SHP77 (cell line): Measurements from ENCODE around the gene RASL10A.

Source experiments
- DNase-seq, 2 experiments: peaks; one replicate each; lab custom pipeline; 2025; lab: John Stamatoyannopoulos, UW

The RASL10A gene

DNA sequence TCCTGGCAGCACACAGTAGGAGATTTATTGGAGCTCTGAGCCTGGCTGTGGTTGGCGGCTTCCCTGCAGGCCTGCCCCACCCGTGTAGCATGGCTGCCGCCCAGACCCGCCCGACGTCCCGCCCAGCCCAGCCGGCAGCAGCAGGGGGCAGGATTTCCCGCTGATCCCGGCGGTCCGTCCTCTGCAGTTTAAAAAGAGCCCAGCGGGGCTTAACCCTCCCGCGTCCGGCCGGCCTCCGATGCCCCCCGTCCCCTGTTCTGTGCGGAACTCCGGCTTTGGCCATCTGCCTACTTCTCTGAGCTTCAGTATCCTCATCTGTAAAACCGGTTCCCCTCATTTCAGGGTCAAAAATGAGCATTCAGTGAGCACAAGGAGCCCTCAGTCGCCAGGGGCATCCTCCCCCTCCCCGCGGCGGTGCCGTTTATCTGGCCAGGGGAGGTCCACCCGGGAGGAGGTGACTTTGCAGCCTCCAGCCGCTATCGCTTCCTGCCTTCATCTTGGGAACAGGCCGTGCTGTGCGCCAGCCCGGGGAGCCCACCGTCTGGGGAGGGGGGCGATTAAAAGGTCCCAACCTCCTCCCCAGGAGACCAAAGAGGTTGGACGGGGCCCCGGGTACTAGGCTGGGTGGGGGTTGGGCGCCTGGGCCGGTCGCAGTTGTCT lies 9.2 kb downstream of the RASL10A start, which contains the start of gene GAS2L1:
Gene GAS2L1 (plus strand): TSS at position 476 of the 660 bp plus-strand sequence. CDS start 1,456 bp downstream, outside the sequence.
- DNase-seq: peak; percentile 64 to 76

GRCh38 chr22:29305836-29306174 lies 9.7 kb downstream of the RASL10A start:
- DNase-seq: no peak

DNA sequence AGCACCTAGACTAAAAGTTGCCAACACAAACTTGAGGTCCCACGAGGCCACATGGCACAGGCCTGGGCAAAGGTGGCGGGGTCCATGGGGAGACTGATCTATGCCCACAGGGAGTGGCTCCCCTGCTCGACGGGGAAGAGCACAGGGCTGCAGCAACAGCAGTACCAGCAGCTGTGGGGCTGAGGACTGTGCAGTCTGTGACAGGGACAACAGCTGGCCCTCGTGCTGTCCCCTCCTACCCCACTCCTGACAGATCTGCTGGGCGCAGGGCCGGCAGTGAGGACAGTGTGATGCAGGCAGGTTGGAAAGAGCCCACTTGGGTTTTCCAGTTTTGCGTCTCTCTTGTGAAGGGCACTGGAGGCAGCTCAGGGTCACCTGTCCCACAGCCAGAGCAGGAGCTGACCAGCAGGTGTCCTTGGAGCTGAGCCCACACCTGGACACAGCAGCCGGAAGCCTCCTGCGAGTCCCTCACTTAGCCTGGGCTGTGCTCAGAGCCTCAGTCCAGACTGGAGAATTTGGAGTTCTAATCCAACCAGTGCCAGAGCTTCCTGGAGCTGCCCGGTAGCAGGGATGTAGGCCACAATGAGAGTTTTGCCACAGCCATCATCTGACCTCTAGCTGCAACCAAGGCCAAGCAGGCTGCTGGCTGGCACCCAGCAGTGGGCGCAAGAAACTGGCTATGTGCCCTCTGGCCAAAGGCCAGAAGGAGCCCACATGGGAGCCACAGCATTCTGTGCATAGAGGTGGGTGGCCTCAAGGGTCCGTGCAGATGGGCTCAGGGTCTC lies 12.6 kb downstream of the RASL10A start:
- no peak for DNase-seq

- DNase-seq: no peak
Observed at GRCh38 chr22:29302402-29302680, 13.2 kb downstream of the RASL10A start.

DNA sequence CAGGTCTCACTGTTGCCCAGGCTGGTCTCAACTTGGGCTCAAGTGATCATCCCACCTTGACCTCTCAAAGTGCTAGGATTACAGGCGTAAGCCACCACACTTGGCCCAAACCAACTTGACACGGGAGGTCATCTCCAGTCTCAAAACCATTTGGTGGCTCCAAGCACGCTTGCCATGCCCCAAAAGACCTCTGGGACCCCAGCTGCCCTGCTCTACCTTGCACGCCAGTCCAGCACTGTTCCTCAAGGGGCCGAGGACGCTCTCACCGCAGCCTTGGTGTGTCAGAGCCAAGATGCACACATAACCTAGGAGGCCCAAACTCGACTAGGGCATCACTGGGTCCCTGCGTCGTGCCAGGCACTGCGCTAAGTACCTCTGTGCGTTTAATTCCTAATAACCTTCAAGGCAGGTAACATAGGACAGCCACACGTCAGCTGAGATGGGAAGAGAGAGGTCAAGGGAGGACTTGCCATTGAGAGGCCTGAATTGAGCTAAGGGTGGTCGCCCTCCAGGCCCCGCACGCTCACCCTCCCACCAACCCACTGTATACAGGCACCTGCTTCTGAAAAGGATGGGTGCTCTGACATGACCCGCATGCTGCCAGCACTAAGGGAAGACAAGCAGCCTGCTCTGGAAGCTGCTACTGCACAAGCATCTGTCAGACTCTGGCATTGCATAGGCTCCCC lies 13.6 kb downstream of the RASL10A start:
- no peak for DNase-seq

- no peak for DNase-seq
Observed at GRCh38 chr22:29300807-29301601, 14.5 kb downstream of the RASL10A start.

- DNase-seq: no peak
Observed at GRCh38 chr22:29300467-29300806, 15.1 kb downstream of the RASL10A start.

- no peak for DNase-seq
Observed at GRCh38 chr22:29299136-29299900, 16.2 kb downstream of the RASL10A start.

DNA sequence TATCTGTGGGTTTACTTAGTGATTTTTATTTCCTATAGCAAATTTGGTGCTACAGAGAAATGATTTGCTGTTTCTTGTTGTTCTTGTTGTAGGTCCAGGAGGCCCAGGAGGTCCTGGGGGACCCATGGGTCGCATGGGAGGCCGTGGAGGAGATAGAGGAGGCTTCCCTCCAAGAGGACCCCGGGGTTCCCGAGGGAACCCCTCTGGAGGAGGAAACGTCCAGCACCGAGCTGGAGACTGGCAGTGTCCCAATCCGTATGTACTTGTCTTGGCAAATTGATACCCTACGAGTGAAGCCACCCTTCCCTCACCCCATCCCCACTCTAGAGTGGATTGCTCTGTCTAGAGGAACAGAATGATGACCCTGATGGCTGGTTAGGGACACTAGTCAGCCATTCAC lies 16.9 kb downstream of the RASL10A start:
- DNase-seq: no peak

DNA sequence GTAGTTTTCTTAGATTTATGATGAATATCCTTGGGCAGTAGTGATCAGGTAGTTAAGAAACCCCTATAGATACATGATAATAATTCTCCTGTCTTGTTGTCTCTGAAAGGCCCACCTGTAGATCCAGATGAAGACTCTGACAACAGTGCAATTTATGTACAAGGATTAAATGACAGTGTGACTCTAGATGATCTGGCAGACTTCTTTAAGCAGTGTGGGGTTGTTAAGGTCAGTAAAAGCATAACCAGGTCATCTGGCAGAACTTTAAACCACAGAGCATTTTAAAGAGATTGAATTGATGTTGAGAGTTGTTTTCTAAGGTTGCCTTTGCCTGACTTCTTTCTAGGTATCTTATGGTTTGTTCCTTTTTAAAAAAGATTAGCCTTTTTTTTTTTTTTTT lies 23.1 kb downstream of the RASL10A start:
- no peak for DNase-seq

GRCh38 chr22:29291215-29291614 lies 24.3 kb downstream of the RASL10A start:
- DNase-seq: no peak

- no peak for DNase-seq
Observed at GRCh38 chr22:29290061-29290460, 25.4 kb downstream of the RASL10A start.

DNA sequence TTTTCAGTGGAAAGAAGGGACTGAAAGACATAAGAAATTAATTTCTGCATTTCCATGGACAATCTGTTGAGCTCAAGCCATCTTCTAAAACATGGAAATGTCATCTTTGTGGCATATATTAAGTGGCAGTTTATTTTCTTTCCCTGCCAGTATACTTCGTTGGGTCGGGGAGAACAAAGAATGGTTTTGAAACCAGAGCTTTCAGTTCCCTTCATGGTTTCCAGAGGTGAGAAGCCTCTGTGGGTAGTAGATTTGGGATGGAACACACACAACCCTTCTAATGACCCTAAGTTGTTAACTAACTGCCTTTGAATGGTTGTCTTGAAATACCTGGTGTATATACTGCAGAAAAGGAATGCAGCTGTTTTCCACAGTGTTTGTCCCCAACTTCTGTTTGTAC lies 26.7 kb downstream of the RASL10A start:
- no peak for DNase-seq

DNA sequence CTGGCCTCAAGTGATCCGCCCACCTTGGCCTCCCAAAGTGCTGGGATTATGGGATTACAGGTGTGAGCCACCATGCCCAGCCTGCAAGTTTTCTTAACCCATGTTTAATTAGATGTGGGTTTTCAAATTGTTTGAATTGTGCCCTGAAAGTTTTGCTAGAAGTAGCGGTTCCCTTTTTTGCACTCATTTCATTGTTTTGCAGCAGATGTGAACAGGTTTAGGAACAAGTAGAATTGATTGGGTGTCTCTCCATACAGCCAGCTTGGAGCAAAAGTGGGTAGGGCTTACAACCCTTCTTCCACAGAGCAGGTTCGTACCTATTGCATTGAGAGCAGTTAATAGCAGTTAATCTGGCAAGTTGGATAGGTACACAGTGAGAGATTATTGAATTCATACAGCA lies 31.3 kb downstream of the RASL10A start:
- DNase-seq: no peak

DNA sequence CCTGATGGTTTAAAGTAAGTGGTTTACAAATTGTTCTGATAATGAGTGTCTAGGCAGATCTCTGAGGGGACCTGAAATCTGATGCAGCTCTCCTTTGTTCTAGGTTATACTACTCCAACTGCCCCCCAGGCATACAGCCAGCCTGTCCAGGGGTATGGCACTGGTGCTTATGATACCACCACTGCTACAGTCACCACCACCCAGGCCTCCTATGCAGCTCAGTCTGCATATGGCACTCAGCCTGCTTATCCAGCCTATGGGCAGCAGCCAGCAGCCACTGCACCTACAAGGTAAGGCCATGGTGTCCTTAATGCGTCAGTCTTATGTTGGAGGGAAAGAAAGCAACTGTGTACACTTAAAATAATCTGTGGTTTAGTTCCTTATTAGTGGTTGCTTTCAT lies 37.6 kb downstream of the RASL10A start:
- no peak for DNase-seq

DNA sequence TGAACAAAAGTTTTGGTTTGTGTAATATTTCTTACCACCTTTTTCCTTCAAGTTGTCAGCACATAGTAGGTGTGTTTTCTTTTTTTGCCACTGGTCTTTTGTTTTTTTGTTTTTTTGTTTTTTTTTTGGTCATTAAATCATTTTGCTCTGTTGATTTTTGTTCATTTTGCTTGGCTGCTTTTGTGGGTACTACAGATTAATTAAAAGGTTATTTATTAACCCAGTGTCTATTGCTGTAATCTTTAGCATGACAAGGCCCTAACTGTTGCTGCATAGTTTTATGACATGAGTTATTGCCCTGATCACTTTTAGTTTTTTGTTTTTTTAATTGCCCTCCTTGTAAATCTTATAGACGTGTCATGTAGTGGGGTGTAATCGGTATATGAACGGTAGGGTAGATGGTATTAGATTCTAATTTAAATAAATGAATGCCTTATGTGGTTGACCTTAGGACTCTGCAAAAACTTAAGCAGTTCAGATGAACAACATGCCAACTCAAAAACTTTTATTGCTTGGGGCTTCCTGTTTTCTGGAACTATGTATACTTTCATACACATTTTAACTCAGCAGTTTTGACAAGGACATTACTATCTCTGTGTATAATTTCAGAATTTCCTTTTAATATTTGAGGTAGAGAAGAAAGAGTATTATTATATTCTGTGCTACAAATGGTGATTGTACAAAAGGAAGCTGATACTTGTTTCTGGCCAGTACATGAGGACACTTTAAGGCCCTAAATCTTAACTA lies 39.5 kb downstream of the RASL10A start:
- no peak for DNase-seq

- no peak for DNase-seq
Observed at GRCh38 chr22:29275167-29275566, 40.3 kb downstream of the RASL10A start.

DNA sequence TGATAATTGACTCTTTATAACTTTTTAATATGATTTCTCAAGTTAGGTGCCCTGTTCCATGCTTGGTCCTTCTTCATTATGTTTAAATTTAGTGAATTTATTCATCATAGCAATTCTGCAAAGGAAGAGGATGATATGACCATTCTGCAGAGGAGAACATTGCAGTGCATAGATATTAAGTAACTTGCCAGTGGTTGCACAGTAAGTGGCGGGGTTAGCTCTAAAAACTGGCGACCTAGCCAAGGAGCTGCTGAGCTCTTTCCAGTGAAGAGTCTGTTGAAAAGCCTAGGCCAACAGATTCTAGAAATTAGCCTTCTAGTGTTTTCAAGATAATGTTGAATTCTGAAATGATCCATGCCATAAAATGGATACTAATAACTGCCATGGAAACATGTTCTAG lies 42.9 kb downstream of the RASL10A start:
- DNase-seq: no peak

DNA sequence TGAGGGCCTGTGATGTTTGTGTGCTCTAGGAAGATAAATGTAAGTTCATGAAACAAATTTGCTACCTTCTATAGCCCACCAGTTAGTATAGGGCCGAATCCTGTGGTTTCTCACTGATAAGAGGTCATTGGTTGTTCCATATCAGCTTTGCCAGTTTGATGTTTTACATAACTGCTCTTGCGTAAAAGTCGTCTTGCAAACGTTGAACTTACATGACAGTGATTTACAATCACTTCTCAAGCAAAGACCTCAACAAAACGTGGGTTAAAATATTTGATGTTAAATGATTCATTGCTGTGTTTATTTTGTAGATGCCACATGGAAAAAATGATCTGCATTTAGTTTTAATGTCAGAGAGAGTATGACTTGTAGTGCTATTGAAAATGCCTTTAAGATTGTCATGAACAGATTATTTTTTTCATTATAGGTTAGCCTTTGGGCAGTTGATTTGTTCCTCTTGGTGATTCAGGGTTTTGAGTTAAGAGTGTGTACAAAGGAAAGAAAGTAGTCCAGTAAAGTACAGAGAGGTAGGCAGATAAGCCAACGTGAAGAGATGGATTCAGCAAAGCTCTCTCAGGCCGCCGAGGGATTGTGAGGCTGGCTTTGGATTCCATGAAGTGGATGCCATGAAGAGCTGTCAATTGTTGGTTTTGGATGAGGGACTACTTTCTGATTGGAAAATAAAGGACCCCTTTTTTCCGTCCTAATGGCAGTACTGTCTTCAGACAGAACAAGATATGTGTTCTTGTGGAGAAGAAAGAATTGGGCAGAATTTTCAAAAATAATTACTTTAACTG lies 44.8 kb downstream of the RASL10A start:
- DNase-seq: no peak

DNA sequence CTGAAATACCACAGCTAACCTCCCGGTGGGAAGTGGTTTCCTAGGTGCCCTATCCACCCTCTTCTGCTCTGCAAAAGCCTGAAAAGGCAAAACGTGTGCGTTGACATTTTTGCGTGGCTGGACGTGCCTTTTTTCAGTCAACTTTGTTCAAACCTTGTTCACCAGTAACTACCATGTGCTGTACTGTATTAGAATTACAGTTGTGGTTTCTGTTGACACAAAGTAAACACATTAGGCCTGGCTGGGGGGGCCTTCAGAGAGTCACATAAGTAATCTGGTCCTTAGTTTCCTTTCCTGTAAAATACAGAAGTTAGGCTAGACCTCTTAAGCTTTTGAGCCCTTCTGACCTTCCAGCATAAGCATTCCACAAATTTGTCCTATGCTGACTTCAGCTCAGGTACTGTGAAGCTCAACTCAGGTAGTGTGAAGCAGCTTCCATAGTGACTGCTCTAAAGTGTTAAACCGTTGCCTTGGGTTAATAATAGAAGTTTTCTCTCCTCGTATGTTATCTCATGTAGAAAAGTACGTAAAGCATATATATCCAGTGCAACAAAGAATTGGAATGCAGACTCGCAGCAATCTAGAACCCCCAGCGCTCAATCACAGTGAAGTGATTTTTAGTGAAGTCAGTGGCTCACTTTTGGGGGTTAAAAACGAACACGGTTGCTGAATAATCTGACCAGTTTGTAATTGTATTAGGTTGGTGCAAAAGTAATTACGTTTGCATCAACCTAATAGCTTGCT lies 45.6 kb downstream of the RASL10A start:
- DNase-seq: no peak
